CD4-positive, alpha-beta T cell treated with Interleukin-2 at 100 ng/mL for 4 hours (primary cell): Measurements from ENCODE around the gene HINT2.

ENCODE experiments used
- DNase-seq: peaks from one replicate; pipeline ENCODE4 v3.0.0-alpha.2; 2020; ENCODE audit warnings: low spot score

HINT2 gene

GRCh38 chr9:35814841-35815543 is at the start of gene HINT2:
Gene HINT2, minus strand, starts transcription at chr9:35815042. Its CDS starts 63 bp downstream, at chr9:35814979.
- peak; percentile 98 for DNase-seq

GRCh38 chr9:35863583-35863982 is 48.7 kb upstream of the HINT2 start:
- no peak for DNase-seq

- no peak for DNase-seq
Observed at GRCh38 chr9:35862328-35862727, 47.5 kb upstream of the HINT2 start.

GRCh38 chr9:35861161-35861897 is 46.5 kb upstream of the HINT2 start:
- no peak for DNase-seq

- DNase-seq: no peak
Observed at GRCh38 chr9:35859990-35860339, 45.1 kb upstream of the HINT2 start.

GRCh38 chr9:35859310-35859989 is 44.6 kb upstream of the HINT2 start:
- DNase-seq: no peak

- no peak for DNase-seq
Observed at GRCh38 chr9:35858458-35858857, 43.6 kb upstream of the HINT2 start.

GRCh38 chr9:35856882-35857281 is 42.0 kb upstream of the HINT2 start:
- no peak for DNase-seq

- DNase-seq: no peak
Observed at GRCh38 chr9:35856206-35856605, 41.4 kb upstream of the HINT2 start.

GRCh38 chr9:35854091-35854762 is 39.4 kb upstream of the HINT2 start:
- no peak for DNase-seq

- DNase-seq: no peak
Observed at GRCh38 chr9:35852876-35853865, 38.3 kb upstream of the HINT2 start.

GRCh38 chr9:35852267-35852815 is 37.5 kb upstream of the HINT2 start:
- DNase-seq: no peak

- peak; percentile 3 for DNase-seq
Observed at GRCh38 chr9:35847792-35848572, 33.1 kb upstream of the HINT2 start.

- no peak for DNase-seq
Observed at GRCh38 chr9:35845824-35846771, 31.3 kb upstream of the HINT2 start.

- peak; percentile 65 for DNase-seq
Observed at GRCh38 chr9:35844628-35845270, 29.9 kb upstream of the HINT2 start.

GRCh38 chr9:35842795-35843194 is 28.0 kb upstream of the HINT2 start:
- DNase-seq: no peak

GRCh38 chr9:35842020-35842745 is 27.3 kb upstream of the HINT2 start:
- DNase-seq: no peak

GRCh38 chr9:35841645-35841900 is 26.7 kb upstream of the HINT2 start:
- no peak for DNase-seq
